GM12878 (cell line): ENCODE measurements around the gene MATN1. TPM values are rescaled to one million over a fixed set of nuclear protein-coding genes. Genes with fewer than 3 reads are reported as not detected.

Experiments
- ATAC-seq: fragments of 200-7000 bp; cut with Tn5 transposase; 3 replicates; pipeline ENCODE4 v1.9.1; 2020; ENCODE audit warnings: mild to moderate bottlenecking, moderate library complexity
- BruUV-seq: library from RNA; stranded (reverse); fragments of 400-500 nt; replicated peaks from 2 replicates; lab custom pipeline; 2021; lab: Mats Ljungman, UMichigan
- CTCF ChIA-PET: fragments of 300-600 bp; sonication (Branson Sonifier 250); formaldehyde crosslinking; extraction: SDS; loops from one replicate; lab custom pipeline; 2021; ENCODE audit warnings: inconsistent platforms; lab: Yijun Ruan, JAX
- POLR2A ChIA-PET: fragments of 350-600 bp; formaldehyde crosslinking; extraction: SDS; loops from one replicate; lab custom pipeline; 2021; ENCODE audit warnings: inconsistent platforms; lab: Charles Lee
- RAD21 ChIA-PET: fragments of 300-600 bp; sonication (Branson Sonifier 250); formaldehyde crosslinking; loops from one replicate; lab custom pipeline; 2023; ENCODE audit warnings: antibody characterized with exemption; ENCODE audit not compliant: unreplicated experiment; lab: Charles Lee
- SMC1A ChIA-PET: fragments of 300-600 bp; sonication (Branson Sonifier 250); formaldehyde crosslinking; loops from one replicate; lab custom pipeline; 2023; ENCODE audit not compliant: unreplicated experiment, uncharacterized antibody; lab: Charles Lee
- DNase-seq: peaks from one replicate; pipeline ENCODE4 v3.0.0-alpha.2; 2011; ENCODE audit warnings: low read depth, low spot score
- FAIRE-seq: peaks from 3 replicates; lab custom pipeline; 2011; peaks lifted over from hg19 to GRCh38; lab: Jason Lieb, UNC
- H2AFZ ChIP-seq: 2 replicates; pipeline ENCODE4 v1.6.0; 2011; ENCODE audit warnings: low read depth, low read length, control low read depth; ENCODE audit not compliant: control insufficient read depth
- H3K27ac ChIP-seq: 2 replicates; pipeline ENCODE4 v1.5.1; 2011; ENCODE audit warnings: control low read depth; ENCODE audit not compliant: control insufficient read depth, insufficient read depth
- H3K27me3 ChIP-seq, 2 experiments: replicated peaks in 1 of 2; 2 replicates each; pipeline versions ENCODE4 v1.6.0 to v1.6.1; 2011; ENCODE audit warnings: low read length in 1 of 2; ENCODE audit not compliant: control insufficient read depth in 2 of 2, insufficient read depth in 2 of 2
- H3K36me3 ChIP-seq, 2 experiments: 2 replicates each; pipeline ENCODE4 v1.5.1; 2011; ENCODE audit warnings: low read length in 1 of 2; ENCODE audit not compliant: control insufficient read depth in 2 of 2, insufficient read depth in 2 of 2
- H3K4me1 ChIP-seq: 2 replicates; pipeline ENCODE4 v1.6.1; 2011; ENCODE audit warnings: mild to moderate bottlenecking, low read length, moderate library complexity, mixed read lengths; ENCODE audit not compliant: control insufficient read depth, insufficient read depth
- H3K4me2 ChIP-seq: 2 replicates; pipeline ENCODE4 v1.6.0; 2011; ENCODE audit warnings: control low read depth; ENCODE audit not compliant: control insufficient read depth, insufficient read depth
- H3K4me3 ChIP-seq: fragments of 200-600 bp; sonication (generic); 2 replicates; pipeline ENCODE4 v1.5.1; 2016
- H3K79me2 ChIP-seq: 2 replicates; pipeline ENCODE4 v1.6.0; 2011; ENCODE audit warnings: low read length; ENCODE audit not compliant: control insufficient read depth, insufficient read depth
- H3K9ac ChIP-seq: 2 replicates; pipeline ENCODE4 v1.8.0; 2011; ENCODE audit warnings: low read length, control low read depth, mixed read lengths; ENCODE audit not compliant: control insufficient read depth, insufficient read depth
- H3K9me3 ChIP-seq: replicated peaks from 3 replicates; pipeline ENCODE4 v1.5.1; 2011; ENCODE audit warnings: mild to moderate bottlenecking, low read length; ENCODE audit not compliant: control insufficient read depth, insufficient read depth
- H4K20me1 ChIP-seq: 2 replicates; pipeline ENCODE4 v1.6.0; 2011; ENCODE audit not compliant: control insufficient read depth, insufficient read depth
- BCL11A ChIP-seq: IDR thresholded peaks from 2 replicates; pipeline ENCODE4 v1.6.1; 2011; ENCODE audit warnings: low read depth, low read length
- BMI1 ChIP-seq: fragments of 450-650 bp; IDR thresholded peaks from 2 replicates; pipeline ENCODE4 v1.6.1; 2016; ENCODE audit warnings: mild to moderate bottlenecking, moderate library complexity, borderline replicate concordance
- CHD2 ChIP-seq: IDR thresholded peaks from 2 replicates; pipeline ENCODE4 v1.6.1; 2011; ENCODE audit warnings: low read depth, low read length, improper control_type of control experiment, borderline replicate concordance
- JUND ChIP-seq: IDR thresholded peaks from 2 replicates; pipeline ENCODE4 v1.6.1; 2012; ENCODE audit warnings: low read depth, mild to moderate bottlenecking, low read length, improper control_type of control experiment, moderate library complexity
- ZBED1 ChIP-seq: IDR thresholded peaks from 2 replicates; pipeline ENCODE4 v1.6.1; 2016; ENCODE audit warnings: borderline replicate concordance
- ZZZ3 ChIP-seq: IDR thresholded peaks from 2 replicates; pipeline ENCODE4 v1.6.1; 2011; ENCODE audit warnings: low read depth; ENCODE audit not compliant: control insufficient read depth, insufficient read length
- WGBS: methylation state at CpG from one replicate; pipeline ENCODE4 v1.1.6; 2016; ENCODE audit warnings: low lambda C conversion rate; ENCODE audit not compliant: insufficient replicate concordance, insufficient coverage; ENCODE audit errors: missing lambda C conversion rate; 5-methylcytosine and 5-hydroxymethylcytosine counted together
- in situ Hi-C: fragments of 300-500 bp; cut with MboI; formaldehyde crosslinking; loops from 9 replicates; pipeline ENCODE4 v1.14.3; 2018; ENCODE audit warnings: mixed read lengths
- intact Hi-C: fragments of 100-400 bp; cut with micrococcal nuclease; formaldehyde crosslinking; loops from one replicate; pipeline ENCODE4 v1.14.2; 2022; ENCODE audit not compliant: unreplicated experiment
- polyA plus RNA-seq, 11 experiments: library from polyadenylated mRNA; depleted of rRNA in 4 of 11; unstranded in 6 of 11; stranded (reverse) in 5 of 11; fragments of >200 nt; fragmentation: Nextera tagmentation in 4 of 11; fragmentation: Illumina TruSeq in 1 of 11; extraction: Ambion mirVana in 4 of 11; extraction: Trizol in 1 of 11; gene quantifications; 1 replicate in 1 of 11; 2 replicates in 10 of 11; pipeline versions ENCODE4 v1.2.1 to v1.2.3, GENCODE V29; 2011 to 2016; ENCODE audit warnings: inconsistent platforms in 2 of 11, missing spikeins in 2 of 11, low read depth in 1 of 11
- total RNA-seq, 4 experiments: library from RNA; depleted of rRNA in 3 of 4; stranded (reverse); fragments of >200 nt in 3 of 4; fragmentation: Illumina TruSeq in 1 of 4; extraction: Trizol in 1 of 4; gene quantifications; 2 replicates each; pipeline versions ENCODE4 v1.2.1 to v1.2.3, GENCODE V29; 2013 to 2021
- TF ChIP-seq, protein P1 (sequence below): IDR thresholded peaks from 2 replicates; pipeline ENCODE4 v1.6.1; 2012; ENCODE audit warnings: improper control_type of control experiment, low read depth, low read length; ENCODE audit not compliant: insufficient replicate concordance
- TF ChIP-seq, protein P2 (sequence below): fragments of 450-650 bp; IDR thresholded peaks from 2 replicates; pipeline ENCODE4 v1.6.1; 2016; ENCODE audit warnings: mild to moderate bottlenecking, moderate library complexity, borderline replicate concordance

The MATN1 gene
- total and polyA plus RNA-seq, 10 of the 15 experiments (the other 5 are each of a cell fraction or from before 2014, with no cell fraction given): 0.04 to 0.50 (median 0.10) TPM; not detected in 1

DNA sequence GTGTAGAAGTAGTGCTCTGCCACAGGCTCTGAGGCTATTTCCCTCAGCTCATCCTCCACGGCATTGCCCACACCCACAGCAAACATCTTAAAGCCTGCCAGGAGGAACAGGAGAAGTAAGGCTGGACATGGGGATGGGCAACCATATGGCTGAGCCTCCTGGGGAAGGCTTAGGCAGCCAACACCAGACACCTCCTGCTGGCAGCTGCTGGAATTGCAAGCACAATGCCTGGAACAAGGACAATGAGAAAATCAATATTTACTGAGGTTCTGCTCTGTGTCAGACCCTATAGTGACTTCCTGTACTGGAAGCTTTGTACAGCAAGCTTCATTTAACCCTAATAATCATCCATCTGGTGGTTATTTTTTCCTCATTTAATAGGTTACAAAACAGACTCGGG lies 8.2 kb downstream of the MATN1 start (continued):
- TF ChIP-seq, protein P1, sequence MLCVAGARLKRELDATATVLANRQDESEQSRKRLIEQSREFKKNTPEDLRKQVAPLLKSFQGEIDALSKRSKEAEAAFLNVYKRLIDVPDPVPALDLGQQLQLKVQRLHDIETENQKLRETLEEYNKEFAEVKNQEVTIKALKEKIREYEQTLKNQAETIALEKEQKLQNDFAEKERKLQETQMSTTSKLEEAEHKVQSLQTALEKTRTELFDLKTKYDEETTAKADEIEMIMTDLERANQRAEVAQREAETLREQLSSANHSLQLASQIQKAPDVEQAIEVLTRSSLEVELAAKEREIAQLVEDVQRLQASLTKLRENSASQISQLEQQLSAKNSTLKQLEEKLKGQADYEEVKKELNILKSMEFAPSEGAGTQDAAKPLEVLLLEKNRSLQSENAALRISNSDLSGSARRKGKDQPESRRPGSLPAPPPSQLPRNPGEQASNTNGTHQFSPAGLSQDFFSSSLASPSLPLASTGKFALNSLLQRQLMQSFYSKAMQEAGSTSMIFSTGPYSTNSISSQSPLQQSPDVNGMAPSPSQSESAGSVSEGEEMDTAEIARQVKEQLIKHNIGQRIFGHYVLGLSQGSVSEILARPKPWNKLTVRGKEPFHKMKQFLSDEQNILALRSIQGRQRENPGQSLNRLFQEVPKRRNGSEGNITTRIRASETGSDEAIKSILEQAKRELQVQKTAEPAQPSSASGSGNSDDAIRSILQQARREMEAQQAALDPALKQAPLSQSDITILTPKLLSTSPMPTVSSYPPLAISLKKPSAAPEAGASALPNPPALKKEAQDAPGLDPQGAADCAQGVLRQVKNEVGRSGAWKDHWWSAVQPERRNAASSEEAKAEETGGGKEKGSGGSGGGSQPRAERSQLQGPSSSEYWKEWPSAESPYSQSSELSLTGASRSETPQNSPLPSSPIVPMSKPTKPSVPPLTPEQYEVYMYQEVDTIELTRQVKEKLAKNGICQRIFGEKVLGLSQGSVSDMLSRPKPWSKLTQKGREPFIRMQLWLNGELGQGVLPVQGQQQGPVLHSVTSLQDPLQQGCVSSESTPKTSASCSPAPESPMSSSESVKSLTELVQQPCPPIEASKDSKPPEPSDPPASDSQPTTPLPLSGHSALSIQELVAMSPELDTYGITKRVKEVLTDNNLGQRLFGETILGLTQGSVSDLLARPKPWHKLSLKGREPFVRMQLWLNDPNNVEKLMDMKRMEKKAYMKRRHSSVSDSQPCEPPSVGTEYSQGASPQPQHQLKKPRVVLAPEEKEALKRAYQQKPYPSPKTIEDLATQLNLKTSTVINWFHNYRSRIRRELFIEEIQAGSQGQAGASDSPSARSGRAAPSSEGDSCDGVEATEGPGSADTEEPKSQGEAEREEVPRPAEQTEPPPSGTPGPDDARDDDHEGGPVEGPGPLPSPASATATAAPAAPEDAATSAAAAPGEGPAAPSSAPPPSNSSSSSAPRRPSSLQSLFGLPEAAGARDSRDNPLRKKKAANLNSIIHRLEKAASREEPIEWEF: no peak
- TF ChIP-seq, all 136 proteins: peak for 2

DNA sequence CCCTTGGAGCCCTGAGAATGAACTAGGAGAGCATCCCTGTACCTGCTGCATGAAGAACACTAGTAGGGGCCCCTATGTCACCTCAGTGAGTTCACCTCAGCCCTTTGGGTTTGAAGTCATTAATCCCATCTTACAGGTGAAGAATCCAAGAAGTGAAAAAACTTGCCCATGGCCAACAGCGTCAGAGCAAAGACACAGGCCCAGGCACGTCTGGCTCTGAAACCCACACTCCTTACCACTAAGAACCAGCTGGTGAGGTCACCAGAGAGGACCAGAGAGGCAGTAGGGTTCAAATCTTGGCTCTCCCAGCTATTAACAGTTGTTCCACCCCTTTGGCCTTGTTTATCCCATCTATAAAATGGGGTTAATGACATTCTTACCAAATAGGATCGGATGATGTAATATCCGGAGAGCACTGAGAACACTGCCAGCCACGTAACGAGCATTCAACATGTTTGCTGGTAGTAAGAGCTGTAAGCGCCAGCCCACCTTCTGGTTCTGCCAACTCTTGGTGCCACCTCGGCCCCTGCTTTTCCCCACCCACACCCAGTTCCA lies 8.8 kb downstream of the MATN1 start:
- no peaks in the 10 kb centered on the region for H4K20me1 ChIP-seq
- no peak overlapping the region for H3K4me3 ChIP-seq
- WGBS: 55% methylated on average over 8 of the region's 8 CpGs
- peaks cover 3% of the 10 kb centered on the region for H3K79me2 ChIP-seq
- ChIA-PET CTCF (no interaction called here), POLR2A (no interaction called here), RAD21 (no interaction called here), SMC1A (no interaction called here)
- DNase-seq (no peak), FAIRE-seq (no peak), ATAC-seq (no peak)
- no peak overlapping the region for H3K27ac ChIP-seq
- H3K27me3 ChIP-seq: no peaks in the 10 kb centered on the region; a peak in 2 of 4 replicates
- peaks cover 10% of the 10 kb centered on the region for H3K4me1 ChIP-seq
- H3K36me3 ChIP-seq: no peaks in the 10 kb centered on the region; a peak in 1 of 4 replicates
- no peak overlapping the region for H3K4me2 ChIP-seq
- BruUV-seq: no TSS peak
- in situ Hi-C loops (loop anchor here (5.0 kb wide), 1 partner anchor 198 kb away; no protein-coding TSS in a partner anchor), intact Hi-C loops (no loop called here)
- no peak overlapping the region for H3K9ac ChIP-seq
- no peak for TF ChIP-seq ZZZ3
- TF ChIP-seq BCL11A: no peak
- TF ChIP-seq, protein P2, sequence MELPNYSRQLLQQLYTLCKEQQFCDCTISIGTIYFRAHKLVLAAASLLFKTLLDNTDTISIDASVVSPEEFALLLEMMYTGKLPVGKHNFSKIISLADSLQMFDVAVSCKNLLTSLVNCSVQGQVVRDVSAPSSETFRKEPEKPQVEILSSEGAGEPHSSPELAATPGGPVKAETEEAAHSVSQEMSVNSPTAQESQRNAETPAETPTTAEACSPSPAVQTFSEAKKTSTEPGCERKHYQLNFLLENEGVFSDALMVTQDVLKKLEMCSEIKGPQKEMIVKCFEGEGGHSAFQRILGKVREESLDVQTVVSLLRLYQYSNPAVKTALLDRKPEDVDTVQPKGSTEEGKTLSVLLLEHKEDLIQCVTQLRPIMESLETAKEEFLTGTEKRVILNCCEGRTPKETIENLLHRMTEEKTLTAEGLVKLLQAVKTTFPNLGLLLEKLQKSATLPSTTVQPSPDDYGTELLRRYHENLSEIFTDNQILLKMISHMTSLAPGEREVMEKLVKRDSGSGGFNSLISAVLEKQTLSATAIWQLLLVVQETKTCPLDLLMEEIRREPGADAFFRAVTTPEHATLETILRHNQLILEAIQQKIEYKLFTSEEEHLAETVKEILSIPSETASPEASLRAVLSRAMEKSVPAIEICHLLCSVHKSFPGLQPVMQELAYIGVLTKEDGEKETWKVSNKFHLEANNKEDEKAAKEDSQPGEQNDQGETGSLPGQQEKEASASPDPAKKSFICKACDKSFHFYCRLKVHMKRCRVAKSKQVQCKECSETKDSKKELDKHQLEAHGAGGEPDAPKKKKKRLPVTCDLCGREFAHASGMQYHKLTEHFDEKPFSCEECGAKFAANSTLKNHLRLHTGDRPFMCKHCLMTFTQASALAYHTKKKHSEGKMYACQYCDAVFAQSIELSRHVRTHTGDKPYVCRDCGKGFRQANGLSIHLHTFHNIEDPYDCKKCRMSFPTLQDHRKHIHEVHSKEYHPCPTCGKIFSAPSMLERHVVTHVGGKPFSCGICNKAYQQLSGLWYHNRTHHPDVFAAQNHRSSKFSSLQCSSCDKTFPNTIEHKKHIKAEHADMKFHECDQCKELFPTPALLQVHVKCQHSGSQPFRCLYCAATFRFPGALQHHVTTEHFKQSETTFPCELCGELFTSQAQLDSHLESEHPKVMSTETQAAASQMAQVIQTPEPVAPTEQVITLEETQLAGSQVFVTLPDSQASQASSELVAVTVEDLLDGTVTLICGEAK: no peak
- no peak for TF ChIP-seq BMI1
- TF ChIP-seq ZBED1: no peak
- TF ChIP-seq CHD2: no peak
- TF ChIP-seq JUND: no peak
- no peak overlapping the region for H2AFZ ChIP-seq
- peaks cover 7% of the 10 kb centered on the region; the same call in 2 of the 3 replicates for H3K9me3 ChIP-seq
